CD1c-positive myeloid dendritic cell (primary cell): ENCODE data around the gene LRP1B.
A peak's percentile ranks its signal among the peaks of the same experiment; 100 is the strongest.

ENCODE experiments used
- DNase-seq: peaks from one replicate; pipeline ENCODE4 v3.0.0-alpha.2; 2016; ENCODE audit errors: extremely low spot score

The LRP1B gene

GRCh38 chr2:142131010-142131669 lies at the start of gene LRP1B:
TSS of gene LRP1B (minus strand) at chr2:142131016. CDS start at chr2:142130729, 287 bp downstream.
- no peak for DNase-seq

GRCh38 chr2:142179686-142180085 lies 48.9 kb upstream of the LRP1B start:
- DNase-seq, result no peak

- DNase-seq, result no peak
Measured at GRCh38 chr2:142178604-142179003, 47.8 kb upstream of the LRP1B start.

GRCh38 chr2:142176941-142177340 lies 46.1 kb upstream of the LRP1B start:
- no peak for DNase-seq

GRCh38 chr2:142175813-142176338 lies 45.1 kb upstream of the LRP1B start:
- no peak for DNase-seq

GRCh38 chr2:142174176-142174575 lies 43.4 kb upstream of the LRP1B start:
- no peak for DNase-seq

- no peak for DNase-seq
Measured at GRCh38 chr2:142170847-142171246, 40.0 kb upstream of the LRP1B start.

- no peak for DNase-seq
Measured at GRCh38 chr2:142165790-142166189, 35.0 kb upstream of the LRP1B start.

- no peak for DNase-seq
Measured at GRCh38 chr2:142153601-142154000, 22.8 kb upstream of the LRP1B start.

GRCh38 chr2:142150453-142150852 lies 19.6 kb upstream of the LRP1B start:
- DNase-seq, result no peak

GRCh38 chr2:142144547-142144946 lies 13.7 kb upstream of the LRP1B start:
- no peak for DNase-seq

- DNase-seq, result no peak
Measured at GRCh38 chr2:142142595-142142994, 11.8 kb upstream of the LRP1B start.

GRCh38 chr2:142140434-142140845 lies 9.6 kb upstream of the LRP1B start:
- peak; percentile 15 for DNase-seq

GRCh38 chr2:142139384-142139783 lies 8.6 kb upstream of the LRP1B start:
- no peak for DNase-seq

- DNase-seq, result no peak
Measured at GRCh38 chr2:142136571-142136970, 5.8 kb upstream of the LRP1B start.

- no peak for DNase-seq
Measured at GRCh38 chr2:142134911-142135310, 4.1 kb upstream of the LRP1B start.

- DNase-seq, result no peak
Measured at GRCh38 chr2:142130111-142131009, 456 bp downstream of the LRP1B start.

GRCh38 chr2:142128105-142128504 lies 2.7 kb downstream of the LRP1B start:
- no peak for DNase-seq

GRCh38 chr2:142127248-142127647 lies 3.6 kb downstream of the LRP1B start:
- no peak for DNase-seq

GRCh38 chr2:142124706-142125105 lies 6.1 kb downstream of the LRP1B start:
- no peak for DNase-seq

- DNase-seq, result no peak
Measured at GRCh38 chr2:142119347-142119746, 11.5 kb downstream of the LRP1B start.

- no peak for DNase-seq
Measured at GRCh38 chr2:142112757-142113221, 18.0 kb downstream of the LRP1B start.
